Stimulated activated CD8-positive, alpha-beta memory T cell treated with anti-CD3 and anti-CD28 coated beads, Interleukin-4, amount 100 ng/mL, for 4 hours (primary cell): ENCODE results near the gene ACTMAP.
"Not testable (repeated sequence)": the region's sequence is repeated elsewhere in the genome, so short reads cannot be mapped to it uniquely, and the experiment has no call there.

Experiments used
- DNase-seq, 2 donors: peaks; one replicate each; pipeline ENCODE4 v3.0.0-alpha.2; 2020; ENCODE audit warnings: low read depth in 2 of 2, low spot score in 1 of 2

Gene ACTMAP

DNA sequence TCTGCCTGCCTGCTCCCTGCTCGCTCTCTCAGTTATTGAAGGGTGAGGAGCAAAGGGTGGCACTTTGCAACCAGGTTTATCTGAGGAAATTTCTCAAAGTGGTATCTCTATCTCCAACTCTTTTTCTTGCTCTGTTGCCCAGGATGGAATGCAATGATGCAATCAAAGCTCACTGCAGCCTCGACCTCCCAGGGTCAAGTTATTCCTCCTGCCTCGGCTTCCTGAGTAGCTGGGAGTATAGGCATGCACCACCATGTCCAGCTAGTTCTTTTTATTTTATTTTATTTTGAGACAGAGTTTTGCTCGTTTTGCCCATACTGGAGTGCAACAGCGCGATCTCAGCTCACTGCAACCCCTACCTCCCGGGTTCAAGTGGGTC lies 4.9 kb downstream of the ACTMAP start:
- DNase-seq: no peak

DNA sequence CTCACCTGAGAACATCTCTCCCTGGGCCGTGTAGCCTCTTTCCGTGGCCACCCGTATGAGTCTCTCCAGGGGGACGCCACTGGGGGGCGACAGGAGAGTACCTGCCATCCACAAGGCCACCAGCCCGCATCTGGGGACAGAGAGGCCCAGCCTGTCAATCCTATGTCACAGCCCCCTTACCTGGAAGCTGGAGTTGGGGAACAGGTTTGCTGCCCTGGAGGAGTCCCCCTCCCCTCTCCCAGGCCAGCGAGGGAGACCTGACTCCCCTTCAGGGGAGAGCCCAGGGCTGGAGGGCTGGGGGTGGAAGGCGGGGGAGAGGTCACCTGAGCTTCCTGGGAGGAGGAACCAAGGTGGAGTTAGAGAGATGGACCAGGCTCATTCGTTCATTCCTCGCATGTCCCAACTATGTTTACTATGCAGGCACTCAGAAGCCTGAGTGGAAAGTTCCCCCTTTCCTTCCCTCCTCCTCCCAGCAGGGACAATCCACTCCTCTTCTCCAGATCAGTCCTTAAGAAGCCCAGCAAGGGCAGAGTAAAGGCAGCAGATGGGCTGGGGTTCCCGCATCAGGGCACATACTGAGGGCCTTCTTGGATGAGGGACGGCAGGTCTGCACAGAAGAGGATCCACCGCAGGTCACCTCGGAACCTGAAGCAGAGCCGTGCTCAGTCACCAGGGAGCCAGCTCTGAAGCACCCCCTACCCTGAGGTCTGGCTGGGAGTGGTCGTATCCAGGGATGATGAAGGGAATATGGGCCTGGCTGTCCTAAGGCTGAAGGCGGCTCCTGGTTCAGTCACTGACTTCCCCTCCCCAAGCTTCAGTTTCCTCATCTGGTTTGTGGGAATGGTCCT lies 5.5 kb downstream of the ACTMAP start:
- DNase-seq: no peak

DNA sequence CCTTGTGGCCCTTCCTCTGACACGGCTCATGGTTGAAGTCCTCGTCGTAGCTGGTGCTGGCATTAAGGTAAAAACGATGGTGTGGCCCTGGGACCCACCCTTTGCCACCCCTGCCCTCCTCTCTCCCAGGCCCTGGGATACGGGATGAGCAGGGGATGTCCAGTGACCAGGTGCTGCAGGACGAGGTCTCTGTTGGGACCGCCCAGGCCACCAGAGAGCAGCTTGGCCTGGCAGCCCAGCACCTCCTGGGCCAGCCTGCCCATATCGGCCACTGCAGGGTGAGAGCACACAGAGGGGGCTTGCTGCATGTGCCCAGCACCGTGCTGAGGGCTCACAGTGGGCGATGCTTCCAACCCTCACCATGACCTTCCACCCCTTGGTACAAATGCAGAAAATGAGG lies 6.4 kb downstream of the ACTMAP start:
- no peak for DNase-seq

DNA sequence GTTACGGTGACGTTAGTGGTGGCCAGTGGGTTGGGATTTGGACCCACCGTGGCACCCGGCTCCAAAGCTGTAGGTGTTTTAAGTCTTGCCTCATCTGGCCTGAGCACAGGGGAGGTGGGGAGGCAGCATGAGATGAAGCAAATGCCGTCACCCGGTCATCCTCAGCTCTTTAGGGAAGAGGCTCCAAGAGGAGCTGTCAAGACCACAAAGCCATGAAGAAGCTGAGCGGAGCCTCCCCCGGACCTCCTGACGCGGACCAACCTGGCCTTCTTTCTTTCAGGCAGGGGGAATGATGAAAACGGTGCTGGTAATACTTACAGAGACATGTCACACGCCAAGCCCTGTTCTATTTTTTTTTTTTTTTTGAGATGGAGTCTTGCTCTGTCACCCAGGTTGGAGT lies 7.4 kb downstream of the ACTMAP start:
- DNase-seq: no peak

DNA sequence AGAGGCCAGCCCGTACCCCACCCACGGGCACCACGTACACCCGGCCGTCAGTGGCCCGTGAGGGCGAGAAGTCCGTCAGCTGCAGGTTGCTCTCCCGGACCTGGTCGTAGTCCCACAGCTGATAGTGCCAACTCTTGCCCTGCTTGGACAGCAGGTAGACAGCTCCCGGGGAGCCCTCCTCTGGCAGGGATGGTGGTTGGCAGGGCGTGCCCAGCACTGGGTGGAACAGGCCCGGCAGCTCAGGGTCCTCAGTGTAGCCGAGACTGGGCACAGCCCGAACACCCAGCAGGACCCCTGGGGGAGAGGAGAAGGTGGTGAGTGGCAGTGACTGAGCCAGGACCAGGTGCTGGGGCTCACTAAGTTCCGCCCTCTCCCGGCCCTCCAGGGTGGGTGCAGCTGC lies 7.8 kb downstream of the ACTMAP start:
- no peak for DNase-seq

DNA sequence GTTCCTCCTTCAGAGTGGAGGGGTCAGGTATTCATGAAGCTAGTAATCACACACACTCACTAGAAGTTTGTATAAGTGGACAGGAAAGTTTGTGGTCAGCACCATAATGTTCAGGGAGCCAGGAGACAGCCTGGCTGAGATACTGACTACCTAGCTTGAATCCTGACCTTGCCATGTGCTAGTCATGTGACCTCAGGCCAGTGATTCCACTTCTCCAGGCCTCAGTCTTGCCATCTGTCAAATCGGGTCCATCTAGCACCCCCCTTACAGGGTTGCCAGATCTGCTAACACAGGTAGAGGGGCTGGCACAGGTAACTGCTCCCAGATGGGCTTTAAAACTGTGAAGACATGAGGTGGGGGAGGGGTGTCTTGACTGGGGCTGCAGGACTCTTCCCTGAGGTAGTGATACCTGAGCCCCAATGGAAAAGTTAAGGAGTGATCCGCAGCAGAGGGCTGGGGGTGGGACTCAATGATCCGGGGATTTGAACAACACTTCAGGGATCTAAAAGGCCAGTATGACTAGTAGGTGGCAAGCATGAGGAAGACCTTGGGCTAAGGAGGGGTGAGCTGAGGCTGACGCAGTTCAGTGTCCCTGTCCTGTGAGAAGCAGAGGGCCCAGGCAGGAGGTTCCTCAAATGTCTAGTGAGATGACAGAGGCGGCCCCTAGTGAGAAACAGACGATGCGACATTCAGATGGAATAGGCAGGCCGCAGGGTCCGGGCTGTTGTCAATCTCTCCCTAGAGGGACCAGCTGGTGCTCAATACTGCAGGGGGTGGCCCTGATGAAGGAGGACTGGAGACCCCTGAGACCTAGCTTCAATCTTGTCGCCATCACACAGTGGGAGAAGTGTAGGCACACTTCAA lies 8.5 kb downstream of the ACTMAP start:
- DNase-seq: no peak

DNA sequence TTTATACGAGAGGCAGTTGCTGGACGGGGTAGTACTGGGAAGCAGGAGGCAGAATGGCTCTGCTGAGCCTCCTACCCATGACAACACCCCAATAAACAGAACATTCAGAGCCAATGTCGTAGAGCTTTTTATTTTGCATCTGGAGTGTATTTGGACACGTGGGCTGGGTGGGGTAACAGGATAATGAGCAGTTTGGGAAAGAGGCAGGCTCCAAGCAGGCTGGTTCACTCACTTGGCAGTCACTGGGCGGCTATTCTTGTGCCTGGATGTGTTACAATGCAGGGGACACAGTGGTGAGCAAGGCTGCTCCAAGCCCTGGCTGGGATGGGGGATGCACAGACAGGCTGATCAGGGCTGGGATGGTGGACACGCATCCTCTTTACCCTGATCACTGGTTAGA lies 9.5 kb downstream of the ACTMAP start:
- no peak for DNase-seq

DNA sequence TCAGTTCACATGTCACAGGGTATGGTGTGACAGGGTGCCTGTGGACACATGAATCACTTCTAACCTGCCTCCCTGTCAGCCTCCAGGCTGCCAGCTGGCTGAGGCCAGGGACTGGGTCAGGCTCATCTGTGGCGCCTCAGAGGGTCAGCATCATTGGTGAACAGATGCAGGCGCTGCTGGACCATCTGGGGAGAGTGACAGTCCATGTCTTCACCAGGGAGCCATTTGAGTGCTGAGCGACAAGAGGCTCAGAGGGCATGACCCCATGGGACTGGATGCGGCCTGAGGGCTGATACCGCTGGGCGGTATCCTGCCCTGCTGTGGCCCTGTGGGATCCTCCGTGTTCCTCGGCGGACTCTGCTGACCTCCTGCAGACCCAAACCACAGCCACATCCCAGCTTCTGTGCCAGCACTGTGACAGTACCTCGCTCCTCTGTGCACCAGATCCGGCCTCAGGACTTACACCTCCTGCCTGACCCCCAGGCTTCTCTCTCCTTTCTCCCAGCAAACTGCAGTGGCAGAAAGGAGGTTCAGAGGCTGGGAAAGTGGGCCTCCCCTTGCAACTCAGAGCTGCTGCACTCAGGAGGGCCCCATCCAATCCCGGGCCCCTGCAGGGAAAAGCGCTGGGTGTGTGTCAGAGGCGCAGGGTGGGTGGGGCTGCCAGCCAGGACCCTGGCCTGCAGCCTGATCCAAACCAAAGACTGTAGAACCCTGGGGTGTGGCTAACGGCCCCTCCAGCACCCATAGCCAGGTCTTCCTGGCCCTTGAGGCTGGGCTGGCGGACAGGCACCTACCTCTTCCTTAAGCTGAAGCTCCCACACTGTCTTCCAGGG lies 10.2 kb downstream of the ACTMAP start:
- DNase-seq: no peak

DNA sequence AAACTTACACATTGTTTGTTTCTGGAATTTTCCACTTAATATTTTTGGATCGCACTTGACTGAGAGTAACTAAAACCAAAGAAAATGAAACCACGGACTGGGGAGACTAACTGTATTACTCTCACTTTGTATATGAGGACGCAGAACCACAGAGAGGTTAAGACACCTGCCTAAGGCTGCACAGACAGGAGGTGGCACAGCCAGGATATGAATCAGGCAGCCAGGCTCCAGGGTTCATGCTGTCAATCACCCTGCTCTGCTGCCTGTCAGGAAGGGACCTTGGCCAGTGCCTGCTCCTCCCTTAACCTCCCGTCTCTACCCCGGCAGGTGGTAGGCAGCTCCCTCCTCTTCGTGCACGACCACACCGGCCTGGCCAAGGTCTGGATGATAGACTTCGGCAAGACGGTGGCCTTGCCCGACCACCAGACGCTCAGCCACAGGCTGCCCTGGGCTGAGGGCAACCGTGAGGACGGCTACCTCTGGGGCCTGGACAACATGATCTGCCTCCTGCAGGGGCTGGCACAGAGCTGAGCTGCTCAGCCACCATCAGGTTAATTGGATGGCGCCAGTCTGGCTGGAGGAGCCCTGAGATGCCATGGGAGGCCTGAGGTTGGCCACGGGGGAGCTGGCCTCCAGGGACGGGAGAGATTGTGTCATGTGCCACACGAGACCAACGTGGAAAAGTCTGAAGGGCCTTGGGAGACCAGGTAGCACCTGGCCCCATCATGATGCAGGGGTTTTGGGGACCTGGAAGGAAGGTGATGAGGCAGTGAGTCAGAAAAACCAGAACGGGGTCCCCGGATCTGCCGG lies 11.0 kb downstream of the ACTMAP start:
- no peak for DNase-seq

DNA sequence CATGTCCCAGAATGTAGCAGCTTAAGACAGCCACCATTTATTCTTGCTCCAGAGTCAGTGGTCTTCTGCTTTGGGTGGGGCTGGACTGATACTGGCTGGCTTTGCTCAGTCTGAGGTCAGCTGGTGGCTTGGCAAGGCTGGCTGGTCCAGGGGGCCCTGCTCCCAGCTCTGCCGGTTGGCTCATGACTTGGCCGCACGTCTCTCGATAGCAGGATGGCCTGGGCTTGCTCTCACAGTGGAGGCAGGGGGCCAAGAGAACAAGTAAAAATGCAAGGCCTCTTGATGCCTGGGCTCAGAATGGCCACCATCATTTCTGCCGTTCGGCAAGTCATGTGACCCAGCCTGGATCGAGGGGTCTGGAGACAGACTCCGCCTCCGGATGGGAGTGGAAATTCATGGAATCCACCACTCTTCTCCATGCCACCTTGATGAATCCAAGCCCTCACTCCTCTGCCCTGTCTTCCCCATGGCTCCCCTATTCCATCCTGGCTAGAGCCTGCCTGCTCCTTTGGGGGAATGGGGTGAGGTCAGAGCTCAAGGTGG lies 13.1 kb downstream of the ACTMAP start:
- no peak for DNase-seq

DNA sequence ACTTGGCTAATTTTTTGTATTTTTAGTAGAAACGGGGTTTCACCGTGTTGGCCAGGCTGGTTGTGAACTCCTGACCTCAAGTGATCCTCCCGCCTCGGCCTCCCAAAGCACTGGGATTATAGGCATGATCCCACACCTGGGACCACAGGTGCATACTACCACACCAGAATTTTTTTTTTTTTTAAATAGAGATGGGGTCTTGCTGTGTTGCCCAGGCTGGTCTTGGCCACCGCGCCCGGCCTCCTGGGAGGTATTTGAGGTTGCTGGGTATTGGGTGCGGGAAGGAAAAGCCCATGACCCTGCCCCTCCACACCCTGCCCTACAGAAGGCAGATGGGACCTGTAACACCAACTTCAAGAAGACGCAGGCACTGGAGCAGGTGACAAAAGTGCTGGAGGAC lies 13.6 kb downstream of the ACTMAP start:
- no peak for DNase-seq

DNA sequence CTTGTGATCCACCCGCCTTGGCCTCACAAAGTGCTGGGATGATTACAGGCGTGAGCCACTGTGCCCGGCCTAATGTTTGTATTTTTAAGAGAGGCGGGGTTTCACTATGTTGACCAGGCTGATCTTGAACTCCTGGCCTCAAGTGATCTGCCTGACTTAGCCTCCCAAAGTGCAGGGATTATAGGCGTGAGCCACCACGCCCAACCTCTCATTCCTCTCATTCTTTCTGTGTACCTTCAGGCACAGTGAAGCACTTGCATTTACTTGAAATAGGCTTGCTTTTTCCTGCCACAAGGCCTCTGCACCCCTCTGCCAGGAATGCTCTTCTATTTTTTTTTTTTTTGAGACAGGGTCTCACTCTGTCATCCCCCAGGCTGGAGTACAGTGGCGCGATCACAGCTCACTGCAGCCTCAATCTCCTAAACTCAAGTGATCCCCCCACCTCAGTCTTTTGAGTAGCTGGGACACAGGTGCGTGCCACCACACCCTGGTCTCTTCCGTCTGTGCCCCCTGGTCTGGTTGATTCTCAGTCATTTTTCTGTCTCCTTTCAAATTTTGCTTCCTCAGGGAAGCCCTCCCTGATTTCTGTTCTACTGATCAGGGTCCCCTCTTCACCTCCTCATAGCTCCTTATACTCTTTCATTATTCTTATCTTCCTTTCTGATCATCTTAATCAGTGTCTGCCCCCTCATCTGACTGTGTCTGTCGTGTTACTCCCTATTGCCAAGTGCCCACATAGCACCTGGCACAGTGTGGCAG lies 15.1 kb downstream of the ACTMAP start:
- DNase-seq: no peak

DNA sequence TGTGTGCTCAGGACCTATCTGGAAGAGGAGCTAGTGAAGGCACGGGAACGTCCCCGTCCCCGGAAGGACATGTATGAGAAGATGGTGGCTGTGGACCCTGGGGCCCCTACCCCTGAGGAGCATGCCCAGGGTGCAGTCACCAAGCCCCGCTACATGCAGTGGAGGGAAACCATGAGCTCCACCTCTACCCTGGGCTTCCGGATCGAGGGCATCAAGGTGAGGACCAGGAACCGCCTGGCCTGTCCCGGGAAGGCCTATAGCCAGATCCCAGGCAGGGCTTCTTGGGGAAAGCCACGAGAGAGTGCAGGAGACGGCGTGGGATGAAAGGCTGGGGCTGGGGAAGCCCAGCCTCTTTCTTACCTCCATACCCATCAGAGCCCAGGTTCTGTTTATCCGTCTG lies 17.1 kb downstream of the ACTMAP start:
- DNase-seq: no peak

DNA sequence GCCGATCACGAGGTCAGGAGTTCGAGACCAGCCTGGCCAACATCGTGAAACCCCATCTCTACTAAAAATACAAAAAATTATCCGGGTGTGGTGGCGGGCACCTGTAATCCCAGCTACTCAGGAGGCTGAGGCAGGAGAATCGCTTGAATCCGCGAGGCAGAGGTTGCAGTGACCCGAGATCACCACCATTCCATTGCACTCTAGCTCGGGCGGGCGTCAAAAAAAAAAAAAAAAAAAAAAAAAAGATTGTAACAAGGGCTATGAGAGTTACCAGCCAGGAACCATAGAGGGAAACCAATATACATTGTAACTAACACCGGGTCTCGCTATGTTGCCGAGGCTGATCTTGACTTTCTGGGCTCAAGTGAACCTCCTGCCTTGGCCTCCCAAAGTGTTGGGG lies 18.0 kb downstream of the ACTMAP start:
- not testable (repeated sequence) for DNase-seq

DNA sequence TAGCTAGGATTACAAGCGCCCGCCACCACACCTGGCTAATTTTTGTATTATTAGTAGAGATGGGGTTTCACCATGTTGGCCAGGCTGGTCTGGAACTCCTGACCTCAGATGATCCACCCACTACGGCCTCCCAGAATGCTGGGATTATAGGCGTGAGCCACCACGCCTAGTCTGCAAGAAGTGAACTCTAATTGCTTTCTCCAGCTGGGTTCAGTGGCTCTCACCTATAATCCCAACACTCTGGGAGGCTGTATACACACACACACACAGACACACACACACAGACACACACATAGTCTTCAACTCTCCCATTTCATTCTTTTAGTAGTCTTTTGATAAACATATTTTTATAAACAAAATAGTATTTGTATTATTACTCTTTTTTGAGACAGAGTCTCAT lies 20.2 kb downstream of the ACTMAP start:
- not testable (repeated sequence) for DNase-seq

DNA sequence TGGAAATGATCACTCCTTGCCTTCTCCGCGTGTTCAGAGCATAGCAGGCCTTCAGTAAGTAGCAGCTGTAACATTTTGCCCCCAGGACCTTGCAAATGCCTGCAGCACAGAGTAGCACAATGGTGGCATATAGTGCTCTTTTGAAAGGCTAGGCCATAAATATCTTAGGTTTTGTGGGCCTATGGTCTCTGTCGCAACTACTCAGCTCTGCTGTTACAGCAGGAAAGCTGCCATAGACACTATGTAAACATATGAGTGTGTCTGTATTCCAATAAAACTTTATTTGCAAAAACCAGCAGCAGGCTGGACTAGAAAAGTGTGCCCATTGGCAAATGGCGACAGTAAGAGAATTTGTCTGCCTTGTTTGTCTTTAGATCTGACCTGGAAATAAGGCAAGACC lies 24.0 kb downstream of the ACTMAP start:
- no peak for DNase-seq

DNA sequence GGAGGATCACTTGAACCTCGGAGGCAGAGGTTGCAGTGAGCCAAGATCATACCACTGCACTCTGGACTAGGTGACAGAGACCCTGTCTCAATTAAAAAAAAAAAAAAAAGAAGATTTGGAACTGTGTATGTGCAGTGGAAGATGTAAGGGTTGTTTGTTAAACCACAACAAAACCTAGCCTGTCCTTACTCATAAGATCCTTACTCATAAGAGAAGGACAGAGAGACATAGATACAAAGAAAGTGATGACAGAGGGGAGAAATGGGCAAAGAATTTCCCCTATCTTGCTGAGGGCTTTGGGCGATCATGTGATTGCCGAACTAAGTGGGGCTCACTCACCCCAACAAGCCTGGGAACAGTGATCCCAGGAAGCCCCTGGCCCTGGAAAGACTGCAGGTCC lies 25.4 kb downstream of the ACTMAP start:
- DNase-seq: no peak

DNA sequence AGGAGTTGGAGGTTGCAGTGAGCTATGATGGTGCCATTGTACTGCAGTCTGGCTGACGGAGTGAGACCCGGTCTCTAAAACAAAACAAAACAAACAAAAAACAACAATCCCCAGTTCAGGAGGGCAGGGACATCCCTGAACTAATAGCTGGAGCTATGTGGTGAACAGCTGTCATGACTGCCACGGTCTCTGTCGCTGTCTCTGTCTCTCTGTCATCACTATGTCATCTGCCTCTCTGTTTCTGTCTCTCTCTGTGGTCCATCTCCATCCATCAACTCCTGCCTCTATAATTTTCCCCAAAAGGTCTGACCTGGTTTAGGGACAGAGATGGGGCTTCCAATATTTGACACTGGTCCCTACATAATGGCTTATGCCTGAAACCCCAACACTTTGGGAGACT lies 26.0 kb downstream of the ACTMAP start:
- no peak for DNase-seq

DNA sequence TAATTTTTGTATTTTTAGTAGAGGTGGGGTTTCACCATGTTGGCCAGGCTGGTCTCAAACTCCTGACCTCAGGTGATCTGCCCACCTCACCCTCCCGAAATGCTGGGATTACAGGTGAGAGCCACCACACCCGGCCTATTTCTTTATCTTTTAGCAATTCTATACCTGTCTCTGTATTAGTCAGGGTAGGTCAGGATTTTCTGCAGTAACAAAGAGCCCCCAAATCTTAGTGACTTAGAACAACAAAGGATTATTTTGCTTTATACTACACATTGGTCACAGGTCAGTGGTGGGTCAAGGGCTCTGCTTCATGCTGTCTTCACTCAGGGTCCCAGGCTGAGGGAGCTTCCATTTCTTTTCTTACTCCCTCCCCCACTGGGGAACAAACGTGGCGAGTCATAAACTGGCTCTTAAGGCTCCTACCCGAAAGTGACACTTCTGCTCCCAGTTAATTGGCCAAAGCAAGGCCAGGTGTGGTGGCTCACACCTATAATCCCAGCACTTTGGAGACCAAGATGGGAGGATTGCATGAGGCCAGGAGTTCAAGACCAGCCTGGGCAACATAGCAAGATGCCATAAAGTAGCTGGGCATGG lies 26.5 kb downstream of the ACTMAP start:
- no peak for DNase-seq
